ENCODE data around the gene SEPTIN10. TPM values are rescaled to one million over a fixed set of nuclear protein-coding genes. Genes with fewer than 3 reads are reported as not detected.

SEPTIN10 gene
- total RNA-seq, result 71.4 and 74.2 TPM in 2 replicates

GRCh38 chr2:109613922-109614714, at the start of gene SEPTIN10, which contains the start of gene SOWAHC:
Gene SEPTIN10 (minus strand): TSS chr2:109613966. CDS start chr2:109613827, 139 bp downstream.
Gene SOWAHC (plus strand): TSS chr2:109614364. CDS start chr2:109614490, 126 bp downstream.

Other genes with a start within 250 kb of the SEPTIN10 start
- 47.7 and 53.5 TPM in 2 replicates for gene SOWAHC, start 398 bp upstream of the SEPTIN10 start, total RNA-seq
- 6.8 and 24.1 TPM in 2 replicates for gene RGPD5, start 180.3 kb upstream of the SEPTIN10 start, total RNA-seq